ENCODE results near the gene PPT1. TPM values are rescaled to one million over a fixed set of nuclear protein-coding genes. Genes with fewer than 3 reads are reported as not detected.
A peak's percentile ranks its signal among the peaks of the same experiment; 100 is the strongest.

PPT1 gene
- total and polyA plus RNA-seq, 2 of the 8 experiments (the other 6 are each of a cell fraction or from before 2014, with no cell fraction given): 77.1 to 150 TPM

- peak; percentile 16 for TF ChIP-seq CHD7 (IDR thresholded peaks at IDR 0.05; ENCODE audit: insufficient replicate concordance, low read length)
- no peak for TF ChIP-seq CHD1 (IDR thresholded peaks at IDR 0.05; ENCODE audit: low read depth, low read length)
- TF ChIP-seq EZH2 (IDR thresholded peaks at IDR 0.05; ENCODE audit: low read depth, low read length, severe bottlenecking): no peak
- TF ChIP-seq SP2 (IDR thresholded peaks at IDR 0.05; ENCODE audit: low read length): no peak
- TF ChIP-seq SP1 (IDR thresholded peaks at IDR 0.05; ENCODE audit: low read depth, low read length): no peak
- TF ChIP-seq SAP30 (IDR thresholded peaks at IDR 0.05; ENCODE audit: insufficient read depth, insufficient replicate concordance, low read length): peak; percentile 34
- no peak for TF ChIP-seq KDM4A (IDR thresholded peaks at IDR 0.05; ENCODE audit: low read depth, low read length, severe bottlenecking)
- no peak for TF ChIP-seq MAX (IDR thresholded peaks at IDR 0.05)
- no peak for TF ChIP-seq CBX5 (IDR thresholded peaks at IDR 0.05; ENCODE audit: low read depth, low read length)
Observed at GRCh38 chr1:40039245-40039756, 57.8 kb downstream of the PPT1 start (continued).

Data from H1 (cell line).